ENCODE data around the gene ENTPD5.
A peak's percentile ranks its signal among the peaks of the same experiment; 100 is the strongest.

The ENTPD5 gene, protein sequence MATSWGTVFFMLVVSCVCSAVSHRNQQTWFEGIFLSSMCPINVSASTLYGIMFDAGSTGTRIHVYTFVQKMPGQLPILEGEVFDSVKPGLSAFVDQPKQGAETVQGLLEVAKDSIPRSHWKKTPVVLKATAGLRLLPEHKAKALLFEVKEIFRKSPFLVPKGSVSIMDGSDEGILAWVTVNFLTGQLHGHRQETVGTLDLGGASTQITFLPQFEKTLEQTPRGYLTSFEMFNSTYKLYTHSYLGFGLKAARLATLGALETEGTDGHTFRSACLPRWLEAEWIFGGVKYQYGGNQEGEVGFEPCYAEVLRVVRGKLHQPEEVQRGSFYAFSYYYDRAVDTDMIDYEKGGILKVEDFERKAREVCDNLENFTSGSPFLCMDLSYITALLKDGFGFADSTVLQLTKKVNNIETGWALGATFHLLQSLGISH

DNA sequence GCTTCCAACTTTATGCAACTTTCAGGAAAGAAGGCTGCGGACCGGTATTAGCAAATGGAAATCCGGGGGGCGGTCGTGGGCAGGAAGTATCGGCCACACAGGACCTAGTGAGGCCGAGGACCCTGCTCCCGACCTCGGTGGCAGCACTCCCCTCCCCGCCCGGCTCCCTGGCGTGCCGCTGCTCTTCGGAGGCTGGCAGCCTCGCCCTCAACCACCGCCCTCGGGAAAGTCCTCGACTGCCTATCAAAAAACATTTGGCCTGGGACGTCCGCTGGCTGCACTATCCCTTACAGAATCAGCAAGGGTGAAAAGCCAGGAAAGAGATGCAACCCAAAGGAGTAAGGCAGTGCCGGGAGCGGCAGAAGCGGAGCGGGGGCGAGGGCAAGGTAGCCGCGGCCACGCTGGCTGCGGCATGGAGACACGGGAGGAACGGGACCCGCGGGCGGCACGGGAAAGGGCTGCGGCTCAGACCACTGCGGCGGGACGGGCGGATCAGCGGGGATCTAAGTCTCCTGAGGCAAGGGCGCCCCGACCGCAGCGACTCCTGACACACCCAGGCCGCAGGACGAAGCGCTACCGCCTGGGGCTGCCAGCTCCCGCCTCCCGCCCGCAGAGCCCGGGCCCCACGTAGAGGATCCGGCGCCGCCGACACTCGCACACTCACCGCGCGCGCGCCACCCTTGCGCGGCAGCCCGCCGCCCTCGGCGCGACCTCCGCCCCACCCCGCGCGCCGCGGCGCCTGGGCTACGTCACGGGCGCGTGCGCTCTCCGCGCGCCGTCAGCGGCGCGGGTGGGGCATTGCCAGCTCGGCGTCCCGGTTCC, at the start of gene ENTPD5, which contains the start of gene BBOF1:
Gene ENTPD5, minus strand, starts transcription at position 703 of the 822 bp plus-strand sequence. CDS start 31,186 bp downstream, outside the sequence.
Gene BBOF1, plus strand, starts transcription at position 764 of the 822 bp plus-strand sequence. CDS start 130 bp downstream, outside the sequence.
- H3K27ac ChIP-seq: peak within 1 kb of the TSS; percentile 94
- DNase-seq (ENCODE audit: low read depth, low spot score): peak; percentile 31

DNA sequence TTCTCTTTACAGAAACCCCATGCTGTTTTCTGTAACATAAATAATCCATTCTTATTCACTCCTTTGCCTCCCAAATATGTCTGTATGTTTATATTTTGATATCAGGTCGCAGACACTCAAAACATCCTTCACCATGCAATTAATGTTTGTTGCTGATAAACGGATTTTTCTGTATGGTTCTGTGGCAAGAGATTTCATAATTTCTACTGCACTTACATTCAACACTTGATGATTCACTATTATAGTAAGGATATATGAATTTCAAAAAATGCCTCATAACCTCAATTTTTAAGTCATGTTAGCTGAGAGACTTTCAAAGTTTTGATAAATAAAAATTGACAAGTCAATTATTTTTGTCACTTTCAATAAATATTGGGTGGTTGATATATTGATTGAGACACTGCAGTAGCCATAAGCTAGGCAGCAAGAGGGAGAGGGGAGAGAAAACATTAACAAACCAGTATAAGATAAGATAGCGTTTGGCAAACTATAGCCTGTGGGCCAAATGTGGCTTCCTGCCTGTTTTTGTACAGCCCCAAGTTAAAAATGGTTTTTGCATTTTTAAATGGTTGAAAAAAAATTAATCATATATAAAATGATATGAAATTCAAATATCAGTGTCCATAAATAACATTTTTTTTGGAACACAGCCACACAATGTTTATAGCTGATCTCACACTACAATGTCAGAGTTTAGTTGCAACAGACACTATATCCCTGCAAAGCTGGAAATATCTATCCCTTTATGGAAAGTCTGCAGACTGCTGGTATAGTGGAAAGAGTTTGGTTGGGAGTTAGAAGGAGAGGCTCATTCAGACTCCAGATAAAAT, 46.9 kb upstream of the ENTPD5 start:
- no peak for DNase-seq (ENCODE audit: low read depth, low spot score)
- H3K27ac ChIP-seq: no peak overlapping the region

DNA sequence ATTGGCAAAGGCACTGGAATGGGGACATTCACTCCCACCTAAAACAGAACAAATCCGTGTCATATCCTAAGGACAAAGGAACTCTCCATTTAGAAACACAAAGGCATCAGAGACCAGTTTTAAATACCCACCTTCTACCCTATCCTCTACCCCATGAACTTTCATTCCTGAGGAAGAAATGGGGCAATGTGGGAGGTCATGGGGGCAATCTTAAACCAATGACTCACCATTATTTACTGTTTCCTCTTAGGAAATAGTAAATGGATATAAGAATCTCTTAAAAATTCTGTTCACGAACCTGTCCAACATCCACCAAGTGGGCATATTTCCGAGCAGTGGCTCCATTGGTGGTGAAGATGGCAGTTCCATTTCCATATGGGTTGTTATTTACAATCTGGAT, 45.8 kb upstream of the ENTPD5 start:
- DNase-seq (ENCODE audit: low read depth, low spot score): no peak
- H3K27ac ChIP-seq: no peak overlapping the region

DNA sequence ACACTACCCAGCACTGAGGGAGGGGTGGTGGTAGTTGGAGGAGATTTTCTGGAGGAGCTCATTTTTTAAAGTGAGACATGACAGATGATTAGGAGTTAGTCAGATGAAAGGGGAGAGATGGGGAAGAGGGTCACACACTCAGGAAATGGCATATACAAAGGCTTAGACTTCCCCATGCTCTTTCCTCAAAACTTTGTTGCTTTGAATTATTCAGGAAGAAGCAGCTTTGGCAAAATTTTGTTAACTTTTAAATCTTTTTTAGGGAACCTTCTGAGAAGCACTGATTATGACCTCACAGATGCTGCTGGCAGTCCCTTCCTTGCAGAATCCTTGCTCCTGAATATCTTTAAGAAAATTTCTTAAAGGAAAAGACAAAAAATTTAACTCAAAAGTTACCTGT, 45.3 kb upstream of the ENTPD5 start:
- H3K27ac ChIP-seq: no peak overlapping the region
- DNase-seq (ENCODE audit: low read depth, low spot score): no peak

DNA sequence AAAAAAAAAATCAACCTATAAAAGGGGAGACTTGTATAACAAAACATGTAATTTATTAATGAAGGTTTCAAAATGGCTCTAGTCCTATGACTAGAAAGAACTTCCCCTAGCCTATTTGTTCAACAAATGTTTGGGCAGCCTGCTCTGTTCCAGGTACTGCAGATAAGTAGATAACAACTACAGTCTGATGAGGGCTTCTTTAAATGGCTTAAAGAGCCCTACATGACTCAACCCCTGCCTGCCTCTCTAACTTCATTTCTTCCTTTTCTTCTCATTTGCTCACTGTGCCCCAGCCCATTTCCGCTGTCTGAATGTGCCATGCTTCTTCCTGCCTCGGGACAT, 43.7 kb upstream of the ENTPD5 start:
- H3K27ac ChIP-seq: peak overlapping the region; percentile 75
- DNase-seq (ENCODE audit: low read depth, low spot score): no peak

DNA sequence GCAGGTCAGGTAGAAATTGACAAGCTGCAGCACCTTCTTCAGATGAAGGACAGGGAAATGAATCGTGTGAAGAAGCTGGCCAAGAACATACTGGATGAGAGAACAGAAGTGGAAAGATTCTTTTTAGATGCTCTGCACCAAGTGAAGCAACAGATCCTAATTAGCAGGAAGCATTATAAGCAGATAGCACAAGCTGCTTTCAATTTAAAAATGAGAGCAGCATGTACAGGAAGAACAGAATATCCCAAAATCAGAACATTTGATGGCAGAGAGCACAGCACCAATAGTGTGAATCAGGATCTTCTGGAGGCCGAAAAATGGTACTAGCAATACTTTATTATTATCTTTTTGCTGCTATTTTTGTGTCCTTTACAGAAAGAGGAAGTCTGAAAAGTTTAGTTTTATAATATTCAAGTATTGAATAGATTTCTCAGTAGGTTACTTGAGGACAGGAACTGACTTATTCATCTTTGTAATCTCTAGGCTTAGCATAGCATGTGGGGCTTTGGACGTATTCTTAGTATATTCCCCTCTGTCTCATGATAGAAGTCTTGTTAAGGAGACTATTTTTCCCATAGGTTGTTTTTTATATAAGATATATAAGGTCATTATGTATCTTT, 30.9 kb upstream of the ENTPD5 start:
- no peak overlapping the region for H3K27ac ChIP-seq

DNA sequence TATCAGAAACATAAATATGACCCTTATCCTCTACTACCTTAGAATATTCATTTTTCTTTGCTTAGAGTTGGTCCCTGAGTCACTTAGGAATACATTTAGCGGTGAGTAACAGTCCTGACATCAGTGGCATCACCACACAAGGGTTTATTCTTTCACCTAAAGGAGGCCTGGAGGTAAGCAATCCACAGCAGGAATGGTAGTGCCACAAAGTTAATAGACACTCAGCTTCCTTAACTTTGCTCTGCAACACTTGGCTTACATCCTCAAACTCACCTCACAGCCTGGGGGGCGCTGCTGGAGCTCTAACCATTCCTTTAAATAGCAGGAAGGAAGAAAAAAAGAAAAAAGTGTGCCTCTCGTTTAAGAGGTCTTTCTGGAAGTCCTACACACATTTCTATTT, 29.2 kb upstream of the ENTPD5 start:
- DNase-seq (ENCODE audit: low read depth, low spot score): no peak
- H3K27ac ChIP-seq: peak overlapping the region; percentile 85

More for the DNA sequence above, 30.9 kb upstream of the ENTPD5 start:
- no peak for DNase-seq (ENCODE audit: low read depth, low spot score)

DNA sequence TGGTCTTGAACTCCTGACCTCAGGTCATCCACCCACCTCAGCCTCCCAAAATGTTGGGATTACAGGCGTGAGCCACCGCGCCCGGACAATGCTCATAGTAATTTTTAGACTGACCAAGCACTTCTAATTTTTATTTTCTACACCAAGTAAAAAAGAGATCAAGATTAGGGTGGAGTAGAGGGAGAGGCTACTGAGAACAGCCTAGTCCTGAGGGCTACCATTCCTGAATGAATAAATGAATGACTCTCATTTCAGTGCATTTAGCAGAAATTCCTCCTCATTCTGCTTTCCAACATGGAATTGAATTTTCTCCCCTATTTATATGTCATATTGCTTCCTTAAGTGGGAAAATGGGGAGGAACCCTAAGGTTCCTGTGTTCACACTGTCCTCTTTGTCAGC, 26.4 kb upstream of the ENTPD5 start:
- no peak for DNase-seq (ENCODE audit: low read depth, low spot score)
- no peak overlapping the region for H3K27ac ChIP-seq

DNA sequence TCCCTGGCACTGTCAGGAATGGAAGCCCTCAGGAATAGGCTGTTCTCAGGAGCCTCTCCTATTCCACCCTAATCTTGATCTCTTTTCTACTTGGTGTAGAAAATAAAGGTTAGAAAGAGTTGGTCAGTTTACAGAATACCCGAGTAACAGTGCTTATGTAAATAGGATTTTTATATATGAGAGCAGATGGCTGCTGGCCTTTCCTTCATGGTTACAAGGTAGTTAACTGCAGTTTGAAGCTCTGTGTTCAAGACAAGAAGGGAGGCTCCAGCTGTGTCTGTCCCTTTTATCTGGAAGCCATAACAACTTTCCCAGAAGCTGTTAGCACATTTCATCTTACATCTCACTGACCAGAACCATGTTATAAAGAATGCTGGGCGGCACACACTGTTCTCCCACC, 23.2 kb upstream of the ENTPD5 start:
- no peak for DNase-seq (ENCODE audit: low read depth, low spot score)
- no peak overlapping the region for H3K27ac ChIP-seq

DNA sequence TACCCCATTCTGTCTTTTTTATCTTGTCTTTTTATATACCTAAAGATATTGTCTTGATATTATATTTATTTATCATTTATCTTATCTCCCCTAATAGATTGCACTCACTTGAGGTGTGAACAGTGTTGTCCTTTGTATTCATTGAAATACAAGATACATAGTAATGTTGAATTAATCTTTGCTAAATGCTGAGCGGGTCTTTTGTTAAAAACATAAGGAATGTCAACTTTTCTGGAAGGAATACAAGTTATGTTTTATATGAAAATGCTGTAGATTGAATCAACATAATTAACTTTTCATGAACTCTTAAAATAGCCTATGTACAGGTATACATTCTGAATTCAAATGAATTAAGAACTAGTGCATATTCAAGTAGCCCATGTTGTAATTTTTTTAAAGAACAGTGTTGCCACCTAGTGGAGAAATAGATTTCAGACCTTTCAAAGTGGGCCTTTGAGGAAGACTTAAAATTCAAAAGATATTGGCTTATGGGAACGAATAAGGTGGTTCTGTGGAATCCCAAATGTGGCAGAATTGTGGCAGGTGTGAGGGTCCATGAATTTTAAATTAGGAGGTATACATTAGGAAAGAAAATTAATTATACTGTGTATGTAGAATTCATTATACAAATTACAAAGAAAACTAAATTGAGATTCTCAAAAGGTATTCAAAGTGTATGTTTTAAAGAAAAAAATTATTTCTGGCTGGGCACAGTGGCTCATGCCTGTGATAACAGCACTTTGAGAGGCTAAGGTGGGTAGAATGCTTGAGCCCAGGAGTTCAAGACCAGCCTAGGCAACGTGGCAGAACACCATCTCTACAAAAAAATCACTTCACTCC, 19.2 kb upstream of the ENTPD5 start:
- no peak for DNase-seq (ENCODE audit: low read depth, low spot score)
- no peak overlapping the region for H3K27ac ChIP-seq

DNA sequence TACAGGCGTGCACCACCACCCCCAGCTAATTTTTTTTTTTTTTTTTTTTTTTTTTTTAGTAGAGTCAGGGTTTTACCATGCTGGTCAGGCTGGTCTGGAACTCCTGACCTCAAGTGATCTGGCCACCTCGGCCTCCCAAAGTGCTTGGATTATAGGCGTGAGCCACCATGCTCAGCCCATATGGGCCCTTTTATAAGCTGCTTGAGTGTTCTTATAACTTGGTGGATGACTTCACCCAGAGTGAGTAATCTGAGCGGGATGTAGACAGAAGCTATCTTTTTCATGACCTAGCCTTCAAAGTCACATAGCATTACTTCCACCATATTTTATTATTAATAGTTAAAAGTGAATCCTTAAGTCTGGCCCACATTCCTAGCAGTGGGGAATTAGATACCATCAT, 16.5 kb upstream of the ENTPD5 start:
- DNase-seq (ENCODE audit: low read depth, low spot score): no peak
- no peak overlapping the region for H3K27ac ChIP-seq

DNA sequence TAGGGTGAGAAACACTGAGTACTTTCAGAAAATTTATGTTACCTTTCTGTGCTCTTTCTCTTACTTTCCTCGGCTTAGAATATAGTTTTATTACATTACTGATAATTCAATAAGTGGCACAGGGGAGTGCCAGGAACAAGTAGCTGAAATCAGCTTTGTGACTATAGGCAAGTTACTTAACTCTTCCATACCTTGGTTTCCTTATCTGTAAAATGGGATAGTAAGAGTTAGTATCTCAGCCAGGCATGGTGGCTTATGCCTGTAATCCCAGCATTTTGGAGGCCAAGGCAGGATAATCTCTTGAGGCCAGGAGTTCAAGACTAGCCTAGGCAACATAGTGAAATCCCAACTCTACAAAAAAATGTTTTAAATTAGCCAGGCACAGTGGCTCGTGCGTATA, 15.5 kb upstream of the ENTPD5 start:
- no peak overlapping the region for H3K27ac ChIP-seq
- no peak for DNase-seq (ENCODE audit: low read depth, low spot score)

DNA sequence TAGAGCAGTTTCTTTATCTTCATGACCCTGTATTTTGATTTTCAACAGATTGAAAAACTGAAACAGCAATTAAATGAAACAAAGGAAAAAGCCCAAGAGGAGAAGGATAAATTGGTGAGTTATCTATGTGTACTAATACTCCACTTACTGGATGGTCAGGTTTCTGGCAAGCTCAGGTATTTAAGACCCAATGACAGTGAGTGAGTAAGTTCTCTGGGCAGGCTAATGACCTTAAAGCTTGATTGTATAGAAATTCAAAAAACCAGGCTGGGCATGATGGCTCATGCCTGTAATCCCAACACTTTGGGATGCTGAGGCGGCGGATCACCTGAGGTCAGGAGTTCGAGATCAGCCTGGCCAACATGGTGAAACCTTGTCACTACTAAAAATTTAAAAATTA, 10.0 kb upstream of the ENTPD5 start:
- DNase-seq (ENCODE audit: low read depth, low spot score): peak; percentile 44
- peak overlapping the region; percentile 8 for H3K27ac ChIP-seq

DNA sequence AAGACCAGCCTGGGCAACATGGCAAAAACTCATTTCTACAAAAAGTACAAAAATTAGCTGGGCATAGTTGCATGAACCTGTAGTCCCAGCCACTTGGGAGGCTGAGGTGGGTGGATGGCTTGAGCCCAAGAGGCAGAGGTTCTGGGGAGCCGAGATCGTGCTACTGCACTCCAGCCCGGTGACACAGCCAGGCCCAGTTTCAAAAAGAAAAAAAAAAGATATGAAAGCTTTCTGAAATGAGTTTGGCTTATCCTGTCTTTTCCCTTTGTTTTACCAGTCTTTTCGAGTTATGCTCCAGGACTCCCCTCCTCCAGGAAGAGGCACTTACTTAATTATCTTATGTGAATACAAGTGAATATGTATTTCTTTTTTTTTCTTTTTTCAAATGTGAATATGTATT, 3.3 kb upstream of the ENTPD5 start:
- no peak overlapping the region for H3K27ac ChIP-seq
- no peak for DNase-seq (ENCODE audit: low read depth, low spot score)

DNA sequence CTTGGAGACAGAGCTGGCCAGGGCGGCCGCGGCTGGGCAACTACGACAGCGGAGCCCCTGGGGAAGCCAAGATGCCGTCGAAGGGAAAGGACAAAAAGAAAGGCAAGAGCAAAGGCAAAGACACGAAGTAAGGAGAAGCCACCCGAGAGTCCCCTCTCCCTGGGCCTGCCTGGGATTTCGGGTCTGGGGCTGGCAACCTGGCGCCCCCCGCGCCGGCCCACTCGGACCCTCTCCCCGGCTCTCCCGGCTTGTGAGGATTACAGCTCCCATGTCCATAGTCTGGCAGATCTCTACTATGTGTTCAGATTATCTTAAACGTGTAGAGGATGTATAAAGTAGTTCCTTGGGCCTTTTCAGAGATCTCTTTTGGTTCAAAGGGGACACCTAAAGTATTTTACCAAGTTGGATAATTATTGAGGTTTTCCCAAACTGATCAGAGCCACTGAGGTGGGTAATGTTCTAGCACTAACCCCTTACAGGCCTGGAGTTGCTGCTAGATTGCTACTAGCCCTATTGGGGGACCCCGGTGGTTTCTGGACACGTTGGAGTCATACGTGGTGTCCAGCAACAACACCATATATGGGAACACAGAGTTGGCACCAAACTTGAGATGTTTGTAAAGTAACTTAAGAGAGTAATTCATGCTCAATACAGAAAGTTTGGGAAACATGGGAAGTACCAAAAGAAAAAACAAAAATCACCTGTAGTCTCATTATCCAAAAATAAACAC, 485 bp upstream of the ENTPD5 start:
- DNase-seq (ENCODE audit: low read depth, low spot score): no peak

DNA sequence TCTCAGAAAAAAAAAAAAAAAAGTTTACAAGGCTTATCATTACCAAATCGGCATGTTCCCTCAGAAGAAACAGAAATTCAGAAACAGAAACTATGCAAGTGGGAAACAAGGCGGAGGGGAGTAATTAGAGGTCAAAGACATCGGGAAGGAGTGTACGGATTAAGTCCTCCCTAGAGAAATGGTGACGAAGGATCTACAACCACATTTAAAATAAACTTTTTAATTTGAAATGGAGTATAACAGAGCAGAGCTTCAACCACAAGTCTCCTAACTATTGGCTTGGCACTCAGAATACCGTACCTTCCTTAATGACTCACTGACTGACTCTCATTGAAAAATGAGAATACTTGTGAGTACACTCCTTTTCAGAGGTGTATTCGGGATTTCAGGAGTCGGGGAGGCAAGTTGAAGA, 908 bp downstream of the ENTPD5 start:
- peak overlapping the region; percentile 94 for H3K27ac ChIP-seq
- DNase-seq (ENCODE audit: low read depth, low spot score): peak; percentile 37

More for the DNA sequence above, 485 bp upstream of the ENTPD5 start:
- peak overlapping the region; percentile 94 for H3K27ac ChIP-seq

DNA sequence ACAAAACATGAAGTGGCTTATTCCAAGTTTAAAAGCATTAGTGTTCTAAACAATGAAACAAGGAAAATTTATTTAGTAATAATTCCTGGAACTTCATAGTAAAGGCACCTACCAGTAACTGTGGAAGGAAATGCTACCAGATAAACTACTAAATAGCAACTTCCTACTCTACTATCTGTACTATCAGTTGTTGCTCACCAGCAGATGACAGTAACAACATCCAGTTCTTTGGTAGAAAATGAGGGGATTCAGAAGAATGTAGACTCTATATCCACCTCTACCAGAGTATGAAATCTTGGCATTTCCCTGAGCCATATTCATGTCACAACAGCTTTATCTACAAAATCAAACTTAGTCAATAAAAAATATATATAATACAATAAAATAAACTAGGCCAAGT, 3.1 kb downstream of the ENTPD5 start:
- no peak for DNase-seq (ENCODE audit: low read depth, low spot score)
- H3K27ac ChIP-seq: no peak overlapping the region

DNA sequence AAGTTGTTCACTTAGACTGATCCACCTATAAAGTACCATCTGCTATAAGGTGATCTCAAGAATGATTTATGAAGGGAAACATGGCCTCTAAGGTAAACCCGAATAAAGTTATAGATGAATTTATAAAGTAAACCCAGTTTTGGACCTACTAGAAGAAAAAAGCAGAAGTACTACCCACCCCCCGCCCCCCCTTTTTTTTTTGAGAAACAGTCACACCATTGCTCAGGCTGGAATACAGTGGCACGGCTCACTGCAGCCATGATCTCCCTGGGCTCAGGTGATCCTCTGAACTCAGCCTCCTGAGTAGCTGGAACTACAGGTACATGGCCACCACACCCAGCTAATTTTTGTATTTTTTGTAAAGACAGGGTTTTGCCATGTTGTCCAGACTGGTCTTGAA, 3.9 kb downstream of the ENTPD5 start:
- DNase-seq (ENCODE audit: low read depth, low spot score): no peak
- H3K27ac ChIP-seq: no peak overlapping the region
